IMR-90 (cell line): ENCODE measurements around the gene DUSP16. TPM values are rescaled to one million over a fixed set of nuclear protein-coding genes. Genes with fewer than 3 reads are reported as not detected.

ENCODE experiments used
- ATAC-seq: fragments of 200-7000 bp; cut with Tn5 transposase; 2 replicates; pipeline ENCODE4 v1.9.1; 2020; ENCODE audit warnings: low read depth, mild to moderate bottlenecking, moderate library complexity
- BruUV-seq: library from RNA; stranded (reverse); fragments of 400-500 nt; replicated peaks from 2 replicates; lab custom pipeline; 2021; lab: Mats Ljungman, UMichigan
- CTCF ChIA-PET: fragments of 300-600 bp; formaldehyde crosslinking; extraction: SDS; loops from one replicate; lab custom pipeline; 2021; ENCODE audit warnings: antibody characterized with exemption; lab: Yijun Ruan, JAX
- POLR2A ChIA-PET: fragments of 300-600 bp; sonication (Branson Sonifier 250); formaldehyde crosslinking; loops from one replicate; lab custom pipeline; 2022; ENCODE audit warnings: antibody characterized with exemption; ENCODE audit not compliant: unreplicated experiment; lab: Charles Lee
- DNase-seq: peaks from one replicate; pipeline ENCODE4 v3.0.0; 2013
- H2AFZ ChIP-seq: replicated peaks from 2 replicates; pipeline ENCODE3; 2013; ENCODE audit warnings: low read length, mild to moderate bottlenecking; ENCODE audit not compliant: poor library complexity
- H2AK5ac ChIP-seq: 2 replicates; pipeline ENCODE4 v1.6.1; 2013; ENCODE audit warnings: low read depth, low read length, inconsistent platforms
- H2AK9ac ChIP-seq: replicated peaks from 2 replicates; pipeline ENCODE3; 2013; ENCODE audit warnings: mild to moderate bottlenecking, low read depth, low read length, moderate library complexity; ENCODE audit not compliant: poor library complexity
- H2BK120ac ChIP-seq: 2 replicates; pipeline ENCODE4 v1.6.1; 2013; ENCODE audit warnings: low read depth, low read length, inconsistent platforms
- H2BK15ac ChIP-seq: 3 replicates; pipeline ENCODE4 v1.6.1; 2013; ENCODE audit warnings: low read depth, low read length, inconsistent platforms
- H2BK20ac ChIP-seq: 2 replicates; pipeline ENCODE4 v1.6.1; 2013; ENCODE audit warnings: low read depth, mild to moderate bottlenecking, inconsistent platforms, low read length, moderate library complexity
- H2BK5ac ChIP-seq: 2 replicates; pipeline ENCODE4 v1.6.1; 2013; ENCODE audit warnings: mild to moderate bottlenecking, low read depth, low read length, inconsistent platforms; ENCODE audit not compliant: poor library complexity, severe bottlenecking
- H3K14ac ChIP-seq: replicated peaks from 2 replicates; pipeline ENCODE4 v1.6.1; 2013; ENCODE audit warnings: low read depth, low read length, inconsistent platforms
- H3K18ac ChIP-seq: 2 replicates; pipeline ENCODE4 v1.6.1; 2013; ENCODE audit warnings: low read depth, low read length, control low read depth
- H3K23ac ChIP-seq: 2 replicates; pipeline ENCODE4 v1.6.1; 2013; ENCODE audit warnings: low read depth, low read length, inconsistent platforms
- H3K27ac ChIP-seq: 2 replicates; pipeline ENCODE4 v1.5.1; 2013; ENCODE audit warnings: mild to moderate bottlenecking, control low read depth, low read length; ENCODE audit not compliant: insufficient read depth
- H3K27me3 ChIP-seq: 2 replicates; pipeline ENCODE4 v1.6.1; 2013; ENCODE audit warnings: low read length; ENCODE audit not compliant: control insufficient read depth, insufficient read depth
- H3K36me3 ChIP-seq: 2 replicates; pipeline ENCODE4 v1.6.1; 2013; ENCODE audit warnings: low read length, mixed read lengths; ENCODE audit not compliant: control insufficient read depth, insufficient read depth
- H3K4ac ChIP-seq: 2 replicates; pipeline ENCODE4 v1.6.1; 2013; ENCODE audit warnings: low read depth, low read length, inconsistent platforms
- H3K4me1 ChIP-seq: 2 replicates; pipeline ENCODE4 v1.6.1; 2013; ENCODE audit warnings: low read length, mixed read lengths; ENCODE audit not compliant: control insufficient read depth, insufficient read depth
- H3K4me2 ChIP-seq: 2 replicates; pipeline ENCODE4 v1.6.1; 2013; ENCODE audit warnings: low read depth, mild to moderate bottlenecking, control low read depth, low read length, moderate library complexity
- H3K4me3 ChIP-seq: 2 replicates; pipeline ENCODE4 v1.5.1; 2013; ENCODE audit warnings: low read depth, mild to moderate bottlenecking, control low read depth, low read length, moderate library complexity; ENCODE audit not compliant: insufficient read depth
- H3K56ac ChIP-seq: 2 replicates; pipeline ENCODE4 v1.6.1; 2013; ENCODE audit warnings: low read length, inconsistent platforms; ENCODE audit not compliant: insufficient read depth; ENCODE audit errors: extremely low read depth
- H3K79me1 ChIP-seq, 2 experiments: 2 replicates each; pipeline ENCODE4 v1.6.1; 2013; ENCODE audit warnings: low read length in 2 of 2, inconsistent platforms in 1 of 2, low read depth in 1 of 2
- H3K9ac ChIP-seq: 2 replicates; pipeline ENCODE4 v1.6.1; 2013; ENCODE audit warnings: low read depth, low read length, control low read depth
- H3K9me1 ChIP-seq: 2 replicates; pipeline ENCODE4 v1.6.1; 2013; ENCODE audit warnings: low read length, inconsistent platforms; ENCODE audit not compliant: insufficient read depth
- H3K9me3 ChIP-seq: 2 replicates; pipeline ENCODE4 v1.6.1; 2013; ENCODE audit warnings: low read length; ENCODE audit not compliant: control insufficient read depth, insufficient read depth
- H4K20me1 ChIP-seq: 2 replicates; pipeline ENCODE4 v1.6.1; 2013; ENCODE audit warnings: low read length, inconsistent platforms; ENCODE audit not compliant: insufficient read depth
- H4K5ac ChIP-seq: 2 replicates; pipeline ENCODE4 v1.6.1; 2013; ENCODE audit warnings: mild to moderate bottlenecking, low read depth, low read length, control low read depth
- H4K8ac ChIP-seq, 2 experiments: 2 replicates each; pipeline ENCODE4 v1.6.1; 2013; ENCODE audit warnings: low read depth in 2 of 2, low read length in 2 of 2, control low read depth in 1 of 2, inconsistent platforms in 1 of 2
- H4K91ac ChIP-seq: 2 replicates; pipeline ENCODE4 v1.6.1; 2013; ENCODE audit warnings: low read depth, low read length, inconsistent platforms; ENCODE audit not compliant: insufficient read depth
- CEBPB ChIP-seq: IDR thresholded peaks from 2 replicates; pipeline ENCODE4 v1.6.1; 2012; ENCODE audit warnings: low read depth, low read length, improper control_type of control experiment
- CHD1 ChIP-seq: IDR thresholded peaks from 2 replicates; pipeline ENCODE4 v1.6.1; 2012; ENCODE audit warnings: low read depth, low read length, improper control_type of control experiment
- FOS ChIP-seq: fragments of 150-350 bp; IDR thresholded peaks from 2 replicates; pipeline ENCODE4 v1.6.1; 2016; ENCODE audit warnings: low read depth, low read length
- MAZ ChIP-seq: IDR thresholded peaks from 2 replicates; pipeline ENCODE4 v1.6.1; 2012; ENCODE audit warnings: low read depth, mild to moderate bottlenecking, low read length, improper control_type of control experiment, moderate library complexity, borderline replicate concordance
- MXI1 ChIP-seq: IDR thresholded peaks from 2 replicates; pipeline ENCODE4 v1.6.1; 2012; ENCODE audit warnings: low read depth, mild to moderate bottlenecking, low read length, moderate library complexity, borderline replicate concordance
- RAD21 ChIP-seq: IDR thresholded peaks from 2 replicates; pipeline ENCODE4 v1.6.1; 2012; ENCODE audit warnings: low read length, improper control_type of control experiment
- RFX5 ChIP-seq: IDR thresholded peaks from 2 replicates; pipeline ENCODE4 v1.8.0; 2012; ENCODE audit warnings: low read depth, mild to moderate bottlenecking, low read length, moderate library complexity
- WGBS, 2 experiments: methylation state at CpG; one replicate each; pipeline versions ENCODE4 v1.1.5 to v1.1.7; 2013; ENCODE audit warnings: missing lambda C conversion rate in 2 of 2; ENCODE audit not compliant: insufficient read length in 1 of 2; ENCODE audit errors: extremely low coverage in 2 of 2; 5-methylcytosine and 5-hydroxymethylcytosine counted together
- dilution Hi-C: fragments of 300-500 bp; cut with HindIII; formaldehyde crosslinking; loops from one replicate; pipeline ENCODE4 v1.14.3; 2018; ENCODE audit warnings: low sequenced_read_pairs; ENCODE audit not compliant: unreplicated experiment
- in situ Hi-C: fragments of 300-500 bp; cut with MboI; formaldehyde crosslinking; loops from 3 replicates; pipeline ENCODE4 v1.14.3; 2019; ENCODE audit warnings: low sequenced_read_pairs, inconsistent platforms, mixed read lengths
- intact Hi-C: fragments of 100-400 bp; cut with micrococcal nuclease; formaldehyde crosslinking; loops from 2 replicates; pipeline ENCODE4 v1.10.0; 2022
- polyA plus RNA-seq, 3 experiments: library from polyadenylated mRNA; depleted of rRNA; stranded (reverse); fragments of >200 nt; gene quantifications; 2 replicates each; pipeline ENCODE4 v1.2.3, GENCODE V29; 2012; ENCODE audit warnings: low replicate concordance in 1 of 3
- total RNA-seq: library from RNA; depleted of rRNA; stranded (reverse); fragments of >200 nt; gene quantifications from 2 replicates; pipeline ENCODE4 v1.2.3, GENCODE V29; 2012

The DUSP16 gene
- total and polyA plus RNA-seq, 2 of the 4 experiments (the other 2 are of a cell fraction): 4.7 to 10.0 TPM

DNA sequence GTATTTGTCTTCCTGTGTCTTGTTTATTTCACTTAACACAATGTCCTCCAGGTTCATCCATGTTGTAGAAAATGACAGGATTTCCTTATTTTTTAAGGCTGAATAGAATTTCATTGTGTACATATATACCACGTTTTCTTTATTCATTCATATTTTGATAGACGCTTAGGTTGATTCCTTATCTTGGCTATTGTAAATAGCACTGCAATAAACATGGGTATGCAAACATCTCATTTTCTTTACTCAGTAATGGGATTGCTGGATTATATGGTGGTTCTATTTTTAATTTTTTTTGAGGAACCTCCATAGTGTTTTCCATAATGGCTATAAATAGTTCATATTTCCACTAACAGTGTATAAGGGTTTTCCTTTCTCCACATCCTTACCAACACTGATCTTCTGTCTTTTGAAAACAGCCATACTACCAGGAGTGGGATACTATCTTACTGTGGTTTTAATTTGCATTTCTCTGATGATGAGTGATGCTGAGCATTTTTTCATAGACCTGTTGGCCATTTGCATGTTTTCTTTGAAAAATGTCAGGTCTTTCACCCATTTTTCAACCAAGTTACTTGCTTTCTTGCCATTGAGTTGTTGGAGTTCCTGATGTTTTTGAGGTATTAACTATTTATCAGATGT, 32.8 kb downstream of the DUSP16 start:
- Histone ChIP-seq H3K9me1 (peaks cover 6% of the 10 kb centered on the region; the same call in 1 of the 2 replicates), H3K56ac (no peak overlapping the region), H2BK20ac (no peak overlapping the region), H3K14ac (no peak overlapping the region), H2AK9ac (no peak overlapping the region), H3K4me1 (peaks cover 4% of the 10 kb centered on the region; the same call in 1 of the 2 replicates), H3K27me3 (no peaks in the 10 kb centered on the region), H3K36me3 (no peaks in the 10 kb centered on the region), H3K18ac (no peak overlapping the region), H3K9ac (no peak overlapping the region), H3K23ac (no peak overlapping the region), H3K79me1 (peaks cover 3 to 17% of the 10 kb centered on the region in 2 experiments; a peak in 1 of 4 replicates), H2BK120ac (no peak overlapping the region), H4K5ac (no peak overlapping the region), H3K4ac (no peak overlapping the region), H4K91ac (no peak overlapping the region), H2AFZ (no peak overlapping the region), H3K9me3 (no peaks in the 10 kb centered on the region), H4K8ac (no peak overlapping the region), H3K4me2 (no peak overlapping the region), H4K20me1 (no peaks in the 10 kb centered on the region; the same call in 1 of the 2 replicates), H2BK15ac (no peak overlapping the region), H2AK5ac (no peak overlapping the region), H3K27ac (no peak overlapping the region), H3K4me3 (no peak overlapping the region), H2BK5ac (no peak overlapping the region)
- no CpG with 5 or more reads among the region's 2 CpGs for WGBS, 2 experiments
- ChIA-PET POLR2A (no interaction called here), CTCF (no interaction called here)
- no TSS peak for BruUV-seq
- DNase-seq (no peak), ATAC-seq (no peak)
- dilution Hi-C loops (no loop called here), in situ Hi-C loops (no loop called here), intact Hi-C loops (no loop called here)
- TF ChIP-seq CEBPB: no peak
- TF ChIP-seq RAD21: no peak
- TF ChIP-seq MAZ: no peak
- TF ChIP-seq RFX5: no peak
- TF ChIP-seq CHD1: no peak
- no peak for TF ChIP-seq MXI1
- TF ChIP-seq FOS: no peak
